SIG-M5 treated with dmso at 0.1 percent for 504 hours (cell line): ENCODE measurements around the gene BCORL1.

Source experiments
- DNase-seq: peaks from one replicate; lab custom pipeline; 2025; ENCODE audit not compliant: unreplicated experiment; lab: John Stamatoyannopoulos, UW

Gene BCORL1

GRCh38 chrX:129982300-129983251, at the start of gene BCORL1:
BCORL1 (plus strand) TSS chrX:129982635; CDS start chrX:130005232, 22,597 bp downstream.
- peak; percentile 90 for DNase-seq

- DNase-seq, result no peak
Observed at GRCh38 chrX:129932821-129933321, 49.6 kb upstream of the BCORL1 start.

GRCh38 chrX:129933700-129934099, 48.7 kb upstream of the BCORL1 start:
- no peak for DNase-seq

GRCh38 chrX:129934461-129934860, 48.0 kb upstream of the BCORL1 start:
- no peak for DNase-seq

- no peak for DNase-seq
Observed at GRCh38 chrX:129934952-129935351, 47.5 kb upstream of the BCORL1 start.

- DNase-seq, result no peak
Observed at GRCh38 chrX:129938081-129938480, 44.4 kb upstream of the BCORL1 start.

GRCh38 chrX:129939986-129940385, 42.4 kb upstream of the BCORL1 start:
- no peak for DNase-seq

GRCh38 chrX:129940721-129941120, 41.7 kb upstream of the BCORL1 start:
- DNase-seq, result no peak

GRCh38 chrX:129945131-129945530, 37.3 kb upstream of the BCORL1 start:
- no peak for DNase-seq

GRCh38 chrX:129953334-129953648, 29.1 kb upstream of the BCORL1 start:
- no peak for DNase-seq

GRCh38 chrX:129953881-129954280, 28.6 kb upstream of the BCORL1 start:
- no peak for DNase-seq

- no peak for DNase-seq
Observed at GRCh38 chrX:129954804-129955203, 27.6 kb upstream of the BCORL1 start.

- DNase-seq, result no peak
Observed at GRCh38 chrX:129955682-129956081, 26.8 kb upstream of the BCORL1 start.

GRCh38 chrX:129956145-129956544, 26.3 kb upstream of the BCORL1 start:
- no peak for DNase-seq

GRCh38 chrX:129956765-129957164, 25.7 kb upstream of the BCORL1 start:
- no peak for DNase-seq

GRCh38 chrX:129957241-129958082, 25.0 kb upstream of the BCORL1 start:
- peak; percentile 58 for DNase-seq

GRCh38 chrX:129958083-129958465, 24.4 kb upstream of the BCORL1 start:
- DNase-seq, result no peak

GRCh38 chrX:129958814-129959492, 23.5 kb upstream of the BCORL1 start:
- no peak for DNase-seq

- no peak for DNase-seq
Observed at GRCh38 chrX:129959493-129959832, 23.0 kb upstream of the BCORL1 start.

GRCh38 chrX:129961180-129962083, 21.0 kb upstream of the BCORL1 start:
- peak; percentile 59 for DNase-seq
